Loucy (cell line): Measurements from ENCODE around the gene PAX2.

Source experiments
- H2AFZ ChIP-seq: fragments of 200-600 bp; sonication (generic); 2 replicates; pipeline ENCODE4 v1.6.0; 2016; ENCODE audit warnings: antibody characterized with exemption, mild to moderate bottlenecking, low read length, moderate library complexity
- H3F3A ChIP-seq: fragments of 200-600 bp; 2 replicates; pipeline ENCODE4 v1.6.0; 2016; ENCODE audit warnings: antibody characterized with exemption, low read depth, mild to moderate bottlenecking
- H3K27me3 ChIP-seq: fragments of 200-600 bp; sonication (generic); 2 replicates; pipeline ENCODE4 v1.6.1; 2014; ENCODE audit warnings: low read length, mild to moderate bottlenecking; ENCODE audit not compliant: insufficient read depth, poor library complexity, severe bottlenecking
- H3K36me3 ChIP-seq: fragments of 200-600 bp; sonication (generic); 2 replicates; pipeline ENCODE4 v1.6.1; 2016; ENCODE audit warnings: low read length; ENCODE audit not compliant: insufficient read depth
- H3K4me1 ChIP-seq: fragments of 200-600 bp; sonication (generic); 2 replicates; pipeline ENCODE4 v1.5.1; 2014; ENCODE audit warnings: low read length, mild to moderate bottlenecking; ENCODE audit not compliant: insufficient read depth, poor library complexity, severe bottlenecking
- H3K4me2 ChIP-seq: fragments of 200-600 bp; sonication (generic); 2 replicates; pipeline ENCODE4 v1.6.0; 2014; ENCODE audit warnings: antibody characterized with exemption, low read length, low read depth, mild to moderate bottlenecking; ENCODE audit not compliant: poor library complexity, severe bottlenecking
- H3K4me3 ChIP-seq: fragments of 200-600 bp; sonication (generic); 2 replicates; pipeline ENCODE4 v1.5.1; 2014; ENCODE audit warnings: low read length, mild to moderate bottlenecking, mixed read lengths; ENCODE audit not compliant: poor library complexity, severe bottlenecking
- H3K79me2 ChIP-seq: fragments of 200-600 bp; sonication (generic); 2 replicates; pipeline ENCODE4 v1.6.1; 2014; ENCODE audit warnings: low read length; ENCODE audit not compliant: insufficient read depth
- H3K9ac ChIP-seq: fragments of 200-600 bp; sonication (generic); 2 replicates; pipeline ENCODE4 v1.6.0; 2014; ENCODE audit warnings: mild to moderate bottlenecking, low read depth, low read length, moderate library complexity; ENCODE audit not compliant: poor library complexity, severe bottlenecking
- H3K9me2 ChIP-seq: fragments of 200-600 bp; sonication (generic); replicated peaks from 2 replicates; pipeline ENCODE4 v1.6.1; 2016; ENCODE audit warnings: low read depth, low read length, mixed read lengths
- H3K9me3 ChIP-seq: fragments of 200-600 bp; sonication (generic); 2 replicates; pipeline ENCODE4 v1.6.1; 2014; ENCODE audit warnings: mild to moderate bottlenecking, antibody characterized with exemption, low read length, low read depth; ENCODE audit not compliant: insufficient read depth
- H4K20me1 ChIP-seq: fragments of 200-600 bp; sonication (generic); 2 replicates; pipeline ENCODE4 v1.6.0; 2014; ENCODE audit warnings: antibody characterized with exemption, low read length, mild to moderate bottlenecking; ENCODE audit not compliant: insufficient read depth, poor library complexity, severe bottlenecking
- EZH2phosphoT487 ChIP-seq: fragments of 200-600 bp; IDR thresholded peaks from 2 replicates; pipeline ENCODE4 v1.6.1; 2018; ENCODE audit warnings: antibody characterized with exemption, mild to moderate bottlenecking, moderate library complexity, borderline replicate concordance
- TF ChIP-seq, protein P1 (sequence below): fragments of 200-600 bp; sonication (generic); conservative IDR thresholded peaks from 2 replicates; pipeline ENCODE4 v1.5.1; 2014; ENCODE audit warnings: mild to moderate bottlenecking, antibody characterized with exemption, low read length

PAX2 gene

DNA sequence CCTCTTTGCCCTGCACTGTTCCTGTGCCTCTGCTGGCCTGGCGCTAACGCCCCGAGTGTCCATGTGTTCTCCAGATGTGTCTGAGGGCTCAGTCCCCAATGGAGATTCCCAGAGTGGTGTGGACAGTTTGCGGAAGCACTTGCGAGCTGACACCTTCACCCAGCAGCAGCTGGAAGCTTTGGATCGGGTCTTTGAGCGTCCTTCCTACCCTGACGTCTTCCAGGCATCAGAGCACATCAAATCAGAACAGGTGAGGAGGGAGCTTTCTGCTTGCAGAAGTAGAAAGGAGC lies 60.9 kb downstream of the PAX2 start:
- Histone ChIP-seq H3K9me2 (no peaks in the 10 kb centered on the region), H3K79me2 (no peaks in the 10 kb centered on the region), H3F3A (no peaks in the 10 kb centered on the region), H3K36me3 (peaks cover 3% of the 10 kb centered on the region; the same call in 1 of the 2 replicates), H3K4me1 (no peaks in the 10 kb centered on the region), H4K20me1 (no peaks in the 10 kb centered on the region), H3K9ac (no peak overlapping the region), H2AFZ (no peak overlapping the region), H3K4me2 (no peak overlapping the region), H3K27me3 (no peaks in the 10 kb centered on the region), H3K9me3 (no peaks in the 10 kb centered on the region), H3K4me3 (no peak overlapping the region)
- TF ChIP-seq EZH2phosphoT487: no peak
- TF ChIP-seq, protein P1, sequence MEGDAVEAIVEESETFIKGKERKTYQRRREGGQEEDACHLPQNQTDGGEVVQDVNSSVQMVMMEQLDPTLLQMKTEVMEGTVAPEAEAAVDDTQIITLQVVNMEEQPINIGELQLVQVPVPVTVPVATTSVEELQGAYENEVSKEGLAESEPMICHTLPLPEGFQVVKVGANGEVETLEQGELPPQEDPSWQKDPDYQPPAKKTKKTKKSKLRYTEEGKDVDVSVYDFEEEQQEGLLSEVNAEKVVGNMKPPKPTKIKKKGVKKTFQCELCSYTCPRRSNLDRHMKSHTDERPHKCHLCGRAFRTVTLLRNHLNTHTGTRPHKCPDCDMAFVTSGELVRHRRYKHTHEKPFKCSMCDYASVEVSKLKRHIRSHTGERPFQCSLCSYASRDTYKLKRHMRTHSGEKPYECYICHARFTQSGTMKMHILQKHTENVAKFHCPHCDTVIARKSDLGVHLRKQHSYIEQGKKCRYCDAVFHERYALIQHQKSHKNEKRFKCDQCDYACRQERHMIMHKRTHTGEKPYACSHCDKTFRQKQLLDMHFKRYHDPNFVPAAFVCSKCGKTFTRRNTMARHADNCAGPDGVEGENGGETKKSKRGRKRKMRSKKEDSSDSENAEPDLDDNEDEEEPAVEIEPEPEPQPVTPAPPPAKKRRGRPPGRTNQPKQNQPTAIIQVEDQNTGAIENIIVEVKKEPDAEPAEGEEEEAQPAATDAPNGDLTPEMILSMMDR: no peak

DNA sequence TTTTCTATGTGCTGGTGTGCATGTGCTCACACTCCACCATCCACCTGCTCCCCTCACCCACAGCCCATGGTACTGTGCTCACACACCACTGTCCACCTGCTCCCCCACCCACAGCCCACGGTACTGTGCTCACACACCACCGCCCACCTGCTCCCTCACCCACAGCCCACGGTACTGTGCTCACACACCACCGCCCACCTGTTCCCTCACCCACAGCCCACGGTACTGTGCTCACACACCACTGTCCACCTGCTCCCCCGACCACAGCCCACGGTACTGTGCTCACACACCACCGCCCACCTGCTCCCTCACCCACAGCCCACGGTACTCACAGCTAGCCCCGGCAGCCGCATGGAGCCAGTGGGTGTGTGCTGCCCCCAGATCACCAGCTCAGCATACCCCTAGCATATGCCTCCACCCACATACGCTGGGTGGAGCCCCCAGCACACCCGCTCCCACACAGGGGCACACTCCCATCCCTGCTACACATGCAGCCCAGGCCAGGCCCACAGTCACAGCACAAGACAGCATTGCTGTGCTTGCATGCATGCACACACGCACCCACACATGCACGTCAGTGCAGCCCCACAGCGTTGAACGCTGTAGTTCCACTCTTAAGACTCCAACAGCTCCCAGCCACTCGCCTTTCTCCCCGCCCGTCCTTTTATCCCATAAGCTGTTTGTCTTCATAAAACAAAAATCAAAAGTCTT lies 62.0 kb downstream of the PAX2 start:
- Histone ChIP-seq H3K79me2 (no peaks in the 10 kb centered on the region), H3K4me2 (no peak overlapping the region), H2AFZ (no peak overlapping the region), H3K36me3 (peaks cover 3% of the 10 kb centered on the region; the same call in 1 of the 2 replicates), H3K9me2 (no peaks in the 10 kb centered on the region), H3F3A (no peaks in the 10 kb centered on the region), H4K20me1 (no peaks in the 10 kb centered on the region), H3K4me1 (no peaks in the 10 kb centered on the region), H3K4me3 (no peak overlapping the region), H3K27me3 (no peaks in the 10 kb centered on the region), H3K9ac (no peak overlapping the region), H3K9me3 (no peaks in the 10 kb centered on the region)
- TF ChIP-seq, protein P1: no peak
- TF ChIP-seq EZH2phosphoT487: no peak

DNA sequence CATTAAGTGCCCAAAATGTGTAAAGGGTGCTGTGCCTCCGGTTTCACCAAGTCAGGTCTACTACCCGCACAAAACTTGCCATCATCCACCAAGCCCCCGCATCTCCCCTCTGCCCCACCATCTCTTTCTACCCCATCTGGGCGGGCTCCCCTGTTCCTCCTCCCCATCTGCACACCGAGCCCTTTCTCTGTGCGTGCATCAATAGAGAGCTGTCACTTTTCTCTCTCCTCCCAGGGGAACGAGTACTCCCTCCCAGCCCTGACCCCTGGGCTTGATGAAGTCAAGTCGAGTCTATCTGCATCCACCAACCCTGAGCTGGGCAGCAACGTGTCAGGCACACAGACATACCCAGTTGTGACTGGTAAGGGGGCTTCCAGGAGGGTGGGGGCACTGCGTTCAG lies 63.5 kb downstream of the PAX2 start:
- H3K9ac ChIP-seq: no peak overlapping the region
- H3K9me2 ChIP-seq: no peaks in the 10 kb centered on the region
- no peaks in the 10 kb centered on the region for H3K27me3 ChIP-seq
- peaks cover 7% of the 10 kb centered on the region for H3K4me1 ChIP-seq
- H3K4me3 ChIP-seq: no peak overlapping the region
- peaks cover 3% of the 10 kb centered on the region; the same call in 1 of the 2 replicates for H3K36me3 ChIP-seq
- no peak overlapping the region for H3K4me2 ChIP-seq
- no peaks in the 10 kb centered on the region for H3K9me3 ChIP-seq
- no peaks in the 10 kb centered on the region for H4K20me1 ChIP-seq
- TF ChIP-seq, protein P1: no peak
- no peak for TF ChIP-seq EZH2phosphoT487
- no peaks in the 10 kb centered on the region for H3K79me2 ChIP-seq
- H2AFZ ChIP-seq: no peak overlapping the region
- H3F3A ChIP-seq: no peaks in the 10 kb centered on the region
